ENCODE results near the gene LRRN4CL.

DNA sequence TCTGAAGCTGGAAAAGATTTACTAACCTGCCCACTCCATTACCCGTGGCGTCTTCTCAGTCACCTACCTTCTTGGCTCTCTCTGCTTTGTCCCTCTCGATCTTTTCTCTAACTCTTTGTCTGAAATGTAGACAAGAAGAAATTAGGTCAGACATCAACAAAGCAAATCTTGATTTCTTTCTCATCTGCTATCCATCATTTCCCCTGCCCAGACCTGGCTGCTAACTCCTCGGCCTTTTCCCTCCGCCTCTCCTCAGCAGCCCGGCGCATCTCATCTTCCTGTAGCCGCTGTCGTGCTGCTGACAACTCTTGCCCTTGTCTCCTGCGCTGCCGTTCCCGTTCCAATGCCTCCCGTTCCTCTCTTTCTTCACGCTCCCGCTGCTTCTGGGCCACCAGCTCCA is 11.6 kb downstream of the LRRN4CL start:
- TF ChIP-seq YY1 (IDR thresholded peaks at IDR 0.05; ENCODE audit: insufficient read depth, insufficient read length): no peak
- TF ChIP-seq ZNF274 (IDR thresholded peaks at IDR 0.05; ENCODE audit: low read depth, low read length): no peak
- TF ChIP-seq SUZ12 (IDR thresholded peaks at IDR 0.05; ENCODE audit: extremely low read depth, insufficient read depth, insufficient read length): no peak
